Tracheal epithelial cell (primary cell): Measurements from ENCODE around the gene LBX1. TPM values are rescaled to one million over a fixed set of nuclear protein-coding genes. Genes with fewer than 3 reads are reported as not detected.

ENCODE experiments used
- total RNA-seq: library from RNA; depleted of rRNA; stranded (reverse); fragments of >200 nt; gene quantifications from 2 replicates; pipeline ENCODE4 v1.2.1, GENCODE V29; 2014

Gene LBX1, protein sequence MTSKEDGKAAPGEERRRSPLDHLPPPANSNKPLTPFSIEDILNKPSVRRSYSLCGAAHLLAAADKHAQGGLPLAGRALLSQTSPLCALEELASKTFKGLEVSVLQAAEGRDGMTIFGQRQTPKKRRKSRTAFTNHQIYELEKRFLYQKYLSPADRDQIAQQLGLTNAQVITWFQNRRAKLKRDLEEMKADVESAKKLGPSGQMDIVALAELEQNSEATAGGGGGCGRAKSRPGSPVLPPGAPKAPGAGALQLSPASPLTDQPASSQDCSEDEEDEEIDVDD
- not detected in 2 replicates for total RNA-seq

DNA sequence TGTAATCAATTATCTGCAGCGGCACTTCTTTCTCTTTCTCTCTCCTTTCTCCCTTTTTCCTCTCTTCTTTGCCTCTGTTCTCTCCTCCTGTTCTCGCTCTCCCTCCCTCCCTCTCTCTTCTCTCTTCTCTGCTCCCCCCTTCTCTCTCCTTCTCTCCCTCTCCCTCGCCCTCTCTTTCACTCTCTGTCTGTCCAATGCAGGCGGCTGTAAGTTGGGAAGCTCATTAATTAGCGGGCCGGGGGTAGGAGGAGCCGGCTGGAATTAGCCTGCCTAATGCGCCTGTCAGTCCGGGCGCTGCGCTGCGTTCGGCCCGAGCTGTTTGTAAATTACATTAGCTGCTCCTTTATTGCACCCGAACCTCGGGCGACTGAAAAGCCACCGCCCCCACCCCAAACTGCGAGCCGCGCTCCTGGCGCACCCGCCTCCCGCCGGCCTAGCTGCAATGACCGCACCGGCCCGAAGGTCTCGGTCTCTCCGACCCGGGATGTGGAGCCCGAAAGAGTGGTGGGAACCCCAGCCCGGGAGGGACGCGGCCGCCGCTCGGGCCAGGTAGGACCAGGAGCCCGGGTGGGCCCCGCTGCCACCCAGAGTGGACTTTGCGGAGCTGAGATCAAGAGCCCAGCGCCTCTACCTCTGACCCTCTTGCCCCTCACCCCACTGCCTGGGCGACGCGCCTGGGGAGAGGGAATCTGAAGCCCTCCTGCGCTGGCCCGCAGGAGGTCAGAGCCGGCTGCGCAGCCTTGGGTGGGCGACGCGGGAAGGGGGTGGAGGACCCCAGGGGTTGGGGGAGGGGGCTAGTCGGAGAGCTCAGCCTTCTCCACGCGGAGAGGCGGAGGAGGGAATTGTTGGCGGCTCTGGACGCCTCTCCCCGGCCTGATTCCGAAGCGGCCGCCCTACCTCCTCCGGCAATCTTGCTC, at the start of gene LBX1:
Gene LBX1, minus strand, starts transcription at position 198 of the 917 bp plus-strand sequence. CDS start 648 bp downstream, outside the sequence.

Other genes starting within 250 kb of the LBX1 start
- 44.6 and 55.0 TPM in 2 replicates for gene MRPL43, start 242.0 kb downstream of the LBX1 start, total RNA-seq
- 8.4 and 11.9 TPM in 2 replicates for gene TWNK, start 241.9 kb downstream of the LBX1 start, total RNA-seq
- 53.5 and 91.6 TPM in 2 replicates for gene LZTS2, start 229.7 kb downstream of the LBX1 start, total RNA-seq
- 1.1 and 2.4 TPM in 2 replicates for gene PDZD7, start 198.3 kb downstream of the LBX1 start, total RNA-seq
- gene SFXN3, start 198.2 kb downstream of the LBX1 start, total RNA-seq = 13.4 and 36.6 TPM in 2 replicates
- 0.64 and 1.2 TPM in 2 replicates for gene KAZALD1, start 167.5 kb downstream of the LBX1 start, total RNA-seq
- gene TLX1, start 98.2 kb downstream of the LBX1 start, total RNA-seq = under 0.01 TPM in 1 of 2 replicates, not detected in the other
- 9.0 and 9.6 TPM in 2 replicates for gene BTRC, start 124.7 kb upstream of the LBX1 start, total RNA-seq